Stomach (tissue), 4 donors: ENCODE data around the gene CDK11B.
"Not testable (repeated sequence)": the region's sequence is repeated elsewhere in the genome, so short reads cannot be mapped to it uniquely, and the experiment has no call there.

Experiments
- POLR2AphosphoS5 ChIP-seq, 3 donors: sonication (generic); formaldehyde crosslinking; IDR thresholded peaks; one replicate each; pipeline ENCODE4 v1.6.1; 2016; ENCODE audit warnings: antibody characterized with exemption in 3 of 3
- TF ChIP-seq, protein P1 (sequence below), 7 experiments: fragments of 450-650 bp in 4 of 7; fragments of 200-600 bp in 3 of 7; sonication (generic) in 3 of 7; IDR thresholded peaks; one replicate each; pipeline ENCODE4 v1.5.1; 2016 to 2019; ENCODE audit warnings: antibody characterized with exemption in 7 of 7, control low read depth in 2 of 7, mild to moderate bottlenecking in 1 of 7

DNA sequence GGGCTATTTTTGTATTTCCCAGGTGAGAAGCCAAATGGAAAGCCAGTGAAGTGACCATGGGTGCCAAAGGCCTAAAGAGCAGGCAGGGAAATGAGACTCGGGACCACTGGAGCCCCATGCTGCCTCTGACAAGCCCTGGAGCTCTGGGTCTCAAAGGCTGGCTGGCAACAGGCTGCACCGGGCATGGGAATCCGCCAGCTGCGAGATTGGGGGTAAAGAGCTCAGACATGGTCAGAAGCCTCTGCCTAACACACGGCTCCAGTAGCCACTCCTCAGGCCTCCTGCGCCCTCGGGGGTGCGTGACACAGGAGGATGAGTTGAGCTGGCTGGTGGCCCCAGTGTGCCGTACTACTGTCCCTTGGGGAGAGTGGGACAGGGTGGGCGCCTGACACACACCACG is 5.5 kb upstream of the CDK11B start:
- TF ChIP-seq, protein P1, sequence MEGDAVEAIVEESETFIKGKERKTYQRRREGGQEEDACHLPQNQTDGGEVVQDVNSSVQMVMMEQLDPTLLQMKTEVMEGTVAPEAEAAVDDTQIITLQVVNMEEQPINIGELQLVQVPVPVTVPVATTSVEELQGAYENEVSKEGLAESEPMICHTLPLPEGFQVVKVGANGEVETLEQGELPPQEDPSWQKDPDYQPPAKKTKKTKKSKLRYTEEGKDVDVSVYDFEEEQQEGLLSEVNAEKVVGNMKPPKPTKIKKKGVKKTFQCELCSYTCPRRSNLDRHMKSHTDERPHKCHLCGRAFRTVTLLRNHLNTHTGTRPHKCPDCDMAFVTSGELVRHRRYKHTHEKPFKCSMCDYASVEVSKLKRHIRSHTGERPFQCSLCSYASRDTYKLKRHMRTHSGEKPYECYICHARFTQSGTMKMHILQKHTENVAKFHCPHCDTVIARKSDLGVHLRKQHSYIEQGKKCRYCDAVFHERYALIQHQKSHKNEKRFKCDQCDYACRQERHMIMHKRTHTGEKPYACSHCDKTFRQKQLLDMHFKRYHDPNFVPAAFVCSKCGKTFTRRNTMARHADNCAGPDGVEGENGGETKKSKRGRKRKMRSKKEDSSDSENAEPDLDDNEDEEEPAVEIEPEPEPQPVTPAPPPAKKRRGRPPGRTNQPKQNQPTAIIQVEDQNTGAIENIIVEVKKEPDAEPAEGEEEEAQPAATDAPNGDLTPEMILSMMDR (IDR thresholded peaks at IDR 0.05), result not testable (repeated sequence)
- not testable (repeated sequence) for TF ChIP-seq POLR2AphosphoS5 (IDR thresholded peaks at IDR 0.05)
